B cell (primary cell): ENCODE measurements around the gene HFE. TPM values are rescaled to one million over a fixed set of nuclear protein-coding genes. Genes with fewer than 3 reads are reported as not detected.

Experiments
- ATAC-seq: fragments of 200-7000 bp; cut with Tn5 transposase; one replicate; pipeline ENCODE4 v1.10.0; 2021; ENCODE audit warnings: low read depth, mild to moderate bottlenecking, moderate number of reproducible peaks, moderate library complexity
- CTCF ChIA-PET: fragments of 350-600 bp; sonication (Branson Sonifier 250); formaldehyde crosslinking; loops from one replicate; lab custom pipeline; 2021; ENCODE audit warnings: antibody characterized with exemption, inconsistent platforms; lab: Charles Lee
- POLR2A ChIA-PET: fragments of 350-600 bp; sonication (Branson Sonifier 250); formaldehyde crosslinking; loops from one replicate; lab custom pipeline; 2021; ENCODE audit warnings: antibody characterized with exemption; lab: Charles Lee
- DNase-seq: peaks from one replicate; pipeline ENCODE4 v3.0.0; 2013
- H2AFZ ChIP-seq: 2 replicates; pipeline ENCODE4 v1.6.1; 2012; ENCODE audit warnings: mild to moderate bottlenecking, low read depth, low read length; ENCODE audit not compliant: insufficient read depth, poor library complexity, severe bottlenecking
- H3K27ac ChIP-seq, 2 donors: 1 replicate in 1 of 2; 2 replicates in 1 of 2; pipeline ENCODE4 v1.5.1; 2012 to 2013; ENCODE audit warnings: low read length in 2 of 2, mild to moderate bottlenecking in 2 of 2, moderate library complexity in 1 of 2
- H3K27me3 ChIP-seq, 4 experiments: fragments of 200-600 bp in 1 of 4; sonication (generic) in 1 of 4; replicated peaks in 1 of 4; 1 replicate in 2 of 4; 2 replicates in 2 of 4; pipeline versions ENCODE4 v1.6.1 to v1.7.0; 2013 to 2016; ENCODE audit warnings: low read length in 3 of 4, mild to moderate bottlenecking in 2 of 4, mixed read lengths in 1 of 4, moderate library complexity in 1 of 4; ENCODE audit not compliant: insufficient read depth in 4 of 4, control insufficient read depth in 3 of 4; ENCODE audit errors: control extremely low read depth in 1 of 4
- H3K36me3 ChIP-seq, 2 experiments: replicated peaks in 1 of 2; 1 replicate in 1 of 2; 2 replicates in 1 of 2; pipeline versions ENCODE4 v1.6.1 to v1.7.1; 2013; ENCODE audit warnings: low read length in 1 of 2; ENCODE audit not compliant: insufficient read depth in 2 of 2, control insufficient read depth in 1 of 2; ENCODE audit errors: control extremely low read depth in 1 of 2, extremely low read depth in 1 of 2
- H3K4me1 ChIP-seq, 2 donors: fragments of 200-600 bp in 1 of 2; sonication (generic) in 1 of 2; 1 replicate in 1 of 2; 2 replicates in 1 of 2; pipeline versions ENCODE4 v1.5.1 to v1.6.1; 2013 to 2017; ENCODE audit warnings: low read length in 2 of 2; ENCODE audit not compliant: control insufficient read depth in 2 of 2, insufficient read depth in 2 of 2
- H3K4me2 ChIP-seq: replicated peaks from 2 replicates; pipeline ENCODE3; 2012; ENCODE audit warnings: mild to moderate bottlenecking, low read depth, low read length; ENCODE audit not compliant: poor library complexity, severe bottlenecking
- H3K4me3 ChIP-seq, 5 experiments: fragments of 200-600 bp in 1 of 5; sonication (generic) in 1 of 5; 1 replicate in 3 of 5; 2 replicates in 2 of 5; pipeline versions ENCODE4 v1.5.1 to v1.7.0; 2011 to 2016; ENCODE audit warnings: low read length in 4 of 5, mild to moderate bottlenecking in 4 of 5, low read depth in 2 of 5, control low read depth in 1 of 5, moderate library complexity in 1 of 5; ENCODE audit not compliant: insufficient read depth in 1 of 5; ENCODE audit errors: control extremely low read depth in 1 of 5, extremely low read depth in 1 of 5
- H3K79me2 ChIP-seq: fragments of 200-600 bp; sonication (generic); one replicate; pipeline ENCODE4 v1.6.0; 2016; ENCODE audit warnings: low read length; ENCODE audit not compliant: control insufficient read depth, insufficient read depth
- H3K9ac ChIP-seq: fragments of 200-600 bp; sonication (generic); 2 replicates; pipeline ENCODE4 v1.6.1; 2017; ENCODE audit warnings: mild to moderate bottlenecking, low read length, moderate library complexity
- H3K9me3 ChIP-seq, 3 donors: one replicate each; pipeline versions ENCODE4 v1.6.1 to v1.7.1; 2013; ENCODE audit warnings: low read length in 2 of 3; ENCODE audit not compliant: control insufficient read depth in 2 of 3, insufficient read depth in 1 of 3; ENCODE audit errors: control extremely low read depth in 1 of 3
- H4K20me1 ChIP-seq: 2 replicates; pipeline ENCODE4 v1.6.0; 2012; ENCODE audit warnings: mild to moderate bottlenecking, low read length; ENCODE audit not compliant: insufficient read depth, control insufficient read depth, poor library complexity, severe bottlenecking
- H3K27ac Mint-ChIP-seq: one replicate; pipeline ENCODE4 v1.8.0; 2021; ENCODE audit warnings: mixed read lengths
- H3K27me3 Mint-ChIP-seq: one replicate; pipeline ENCODE4 v1.8.0; 2021; ENCODE audit warnings: mixed read lengths
- H3K4me1 Mint-ChIP-seq: one replicate; pipeline ENCODE4 v1.8.0; 2021; ENCODE audit warnings: mixed read lengths
- H3K4me3 Mint-ChIP-seq: one replicate; pipeline ENCODE4 v1.8.0; 2021; ENCODE audit warnings: mixed read lengths
- H3K9me3 Mint-ChIP-seq: one replicate; pipeline ENCODE4 v1.8.0; 2022; ENCODE audit warnings: mixed read lengths; ENCODE audit not compliant: insufficient read depth
- CTCF ChIP-seq: fragments of 200-600 bp; IDR thresholded peaks from one replicate; pipeline ENCODE4 v1.8.0; 2022; ENCODE audit warnings: antibody characterized with exemption, mild to moderate bottlenecking
- EZH2 ChIP-seq: IDR thresholded peaks from 2 replicates; pipeline ENCODE4 v1.6.1; 2012; ENCODE audit warnings: borderline replicate concordance, low read depth, mild to moderate bottlenecking, moderate library complexity, low read length; ENCODE audit not compliant: insufficient read depth, poor library complexity, severe bottlenecking
- WGBS: methylation state at CpG from one replicate; pipeline ENCODE4 v1.1.5; 2013; ENCODE audit warnings: missing lambda C conversion rate; ENCODE audit not compliant: insufficient coverage; 5-methylcytosine and 5-hydroxymethylcytosine counted together
- intact Hi-C: fragments of 100-400 bp; cut with micrococcal nuclease; formaldehyde crosslinking; loops from one replicate; pipeline ENCODE4 v1.10.0; 2022
- polyA plus RNA-seq: library from polyadenylated mRNA; depleted of rRNA; stranded (reverse); fragments of >200 nt; gene quantifications from 2 replicates; pipeline ENCODE4 v1.2.3, GENCODE V29; 2012
- total RNA-seq, 2 donors: library from RNA; stranded (reverse); fragments of 120-200 nt in 1 of 2; gene quantifications; 1 replicate in 1 of 2; 2 replicates in 1 of 2; pipeline versions ENCODE4 v1.2.3 to v1.2.4, GENCODE V29; 2013 to 2022

The HFE gene
- total and polyA plus RNA-seq, 2 donors (not counting 1 experiment from before 2014, with no cell fraction given) = 5.9 to 6.3 TPM

DNA sequence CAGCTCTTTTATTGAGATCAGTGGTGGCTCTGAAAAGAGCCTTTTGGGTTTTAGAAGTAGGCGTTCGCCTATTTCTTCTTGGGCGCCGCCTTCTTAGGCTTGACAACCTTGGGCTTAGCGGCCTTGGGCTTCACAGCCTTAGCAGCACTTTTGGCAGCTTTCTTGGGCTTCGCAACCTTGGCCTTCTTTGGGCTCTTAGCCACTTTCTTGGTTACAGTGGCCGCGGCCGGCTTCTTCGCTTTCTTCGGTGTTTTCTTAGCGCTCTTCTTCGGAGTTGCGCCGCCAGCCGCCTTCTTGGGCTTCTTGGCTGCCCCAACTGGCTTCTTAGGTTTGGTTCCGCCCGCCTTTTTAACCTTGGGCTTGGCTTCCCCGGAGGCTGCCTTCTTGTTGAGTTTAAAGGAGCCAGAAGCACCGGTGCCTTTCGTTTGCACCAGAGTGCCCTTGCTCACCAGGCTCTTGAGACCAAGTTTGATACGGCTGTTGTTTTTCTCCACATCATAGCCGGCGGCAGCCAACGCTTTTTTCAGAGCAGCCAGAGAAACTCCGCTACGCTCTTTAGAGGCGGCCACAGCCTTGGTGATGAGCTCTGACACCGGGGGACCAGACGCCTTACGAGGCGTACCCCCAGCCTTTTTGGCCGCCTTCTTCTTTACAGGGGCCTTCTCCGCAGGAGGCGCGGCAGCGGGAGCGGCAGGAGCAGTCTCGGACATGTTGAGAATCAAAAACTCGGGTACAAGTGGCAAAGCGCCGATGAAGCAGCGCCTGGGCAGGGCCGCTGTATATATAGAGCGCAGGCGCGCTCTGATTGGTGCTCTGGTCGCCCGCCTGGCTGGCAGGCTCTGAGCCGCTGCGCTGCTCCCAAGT is 31.3 kb upstream of the HFE start:
- intact Hi-C loops = loop anchor here (1.0 to 2.0 kb wide), 9 partner anchors 10 to 101 kb away; a partner anchor contains a TSS
- CTCF ChIA-PET = interaction anchor here (0.6 to 2.9 kb wide), 10 partner anchors 12 to 179 kb away, joined by 3 to 17 read pairs (median 4); a partner anchor contains a TSS
- Histone ChIP-seq H3K79me2 (no peaks in the 10 kb centered on the region), H3K4me3 (peak overlapping the region; percentile 69 to 100 (median 94)), H3K36me3 (no peaks in the 10 kb centered on the region), H3K4me1 (peaks cover 12 to 16% of the 10 kb centered on the region in 2 donors), H2AFZ (peak overlapping the region; percentile 80), H3K4me2 (peak overlapping the region; percentile 83), H3K9me3 (no peaks in the 10 kb centered on the region), H3K27ac (peak overlapping the region; percentile 80 to 91), H3K9ac (peak overlapping the region; percentile 88), H4K20me1 (no peaks in the 10 kb centered on the region), H3K27me3 (no peaks in the 10 kb centered on the region)
- ATAC-seq (peak; percentile 78), DNase-seq (peak; percentile 93)
- H3K27ac Mint-ChIP-seq = peak overlapping the region; percentile 97
- TF ChIP-seq EZH2 = no peak
- no peak for TF ChIP-seq CTCF
- under 1% methylated on average over 51 of the region's 51 CpGs for WGBS
- H3K27me3 Mint-ChIP-seq = no peaks in the 10 kb centered on the region
- peak overlapping the region; percentile 96 for H3K4me3 Mint-ChIP-seq
- H3K9me3 Mint-ChIP-seq = no peaks in the 10 kb centered on the region
- POLR2A ChIA-PET = interaction anchor here (0.7 to 7.7 kb wide), 27 partner anchors 11 to 1837 kb away, joined by 3 to 93 read pairs (median 6); partner anchors contain the start of gene HFE
- H3K4me1 Mint-ChIP-seq = peaks cover 15% of the 10 kb centered on the region
